ENCODE results near the gene BIRC6.

Gene BIRC6

GRCh38 chr2:32377928-32378327 is 21.1 kb downstream of the BIRC6 start:
- DNase-seq: no peak

- no peak for DNase-seq
Measured at GRCh38 chr2:32379352-32379751, 22.5 kb downstream of the BIRC6 start.

GRCh38 chr2:32383858-32384257 is 27.0 kb downstream of the BIRC6 start:
- no peak for DNase-seq

DNA sequence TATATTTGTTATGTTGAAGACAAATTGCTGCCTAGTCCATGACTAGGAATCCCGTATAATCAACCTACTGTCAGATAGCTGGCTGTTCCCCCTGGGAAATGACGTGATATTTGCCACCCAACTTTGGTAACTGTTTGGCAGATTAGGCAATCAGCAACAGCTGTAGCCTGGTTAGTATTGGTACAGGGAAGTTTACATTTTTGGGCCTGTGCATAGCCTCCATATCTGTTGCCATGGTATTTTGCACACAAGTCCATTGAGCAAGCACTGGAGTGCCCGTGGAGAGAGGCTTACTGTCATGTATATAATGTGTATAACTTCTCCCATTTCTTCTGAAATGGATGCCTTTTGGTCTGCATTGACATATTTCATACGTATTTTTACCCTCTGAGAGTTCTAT is 27.7 kb downstream of the BIRC6 start:
- no peak for DNase-seq

DNA sequence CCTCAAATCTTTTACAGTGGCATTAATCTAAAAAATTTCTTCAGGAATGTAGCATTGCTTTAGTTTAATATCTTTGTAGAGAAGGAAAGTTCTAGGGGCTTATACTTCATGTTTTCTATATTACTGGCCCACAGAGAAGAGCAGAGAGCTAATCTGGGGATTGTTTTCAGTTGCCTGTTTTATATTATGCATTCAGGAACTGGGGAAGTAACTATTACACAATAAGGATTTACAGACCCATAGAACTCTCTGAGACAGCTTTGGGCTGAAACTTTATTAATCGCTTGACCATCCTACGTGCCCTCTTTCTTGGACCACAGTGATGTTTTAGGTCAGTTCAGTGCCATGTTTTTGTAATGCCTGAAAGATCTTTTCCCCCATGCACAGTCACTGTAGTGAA is 29.9 kb downstream of the BIRC6 start:
- no peak for DNase-seq

DNA sequence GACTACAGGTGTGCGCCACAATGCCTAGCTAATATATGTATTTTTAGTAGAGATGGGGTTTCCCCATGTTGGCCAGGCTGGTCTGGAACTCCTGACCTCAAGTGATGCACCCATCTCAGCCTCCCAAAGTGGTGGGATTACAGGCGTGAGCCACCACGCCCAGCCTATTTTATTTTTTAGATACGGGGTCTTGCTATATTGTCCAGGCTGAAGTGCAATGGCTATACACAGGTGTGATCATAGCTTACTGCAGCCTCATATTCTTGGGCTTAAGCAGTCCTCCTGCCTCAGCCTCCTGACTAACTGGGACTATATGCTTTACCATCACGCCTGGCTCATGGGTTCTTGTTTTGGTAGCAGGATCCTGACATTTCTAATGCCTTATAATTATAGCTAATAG is 42.4 kb downstream of the BIRC6 start:
- DNase-seq: no peak

DNA sequence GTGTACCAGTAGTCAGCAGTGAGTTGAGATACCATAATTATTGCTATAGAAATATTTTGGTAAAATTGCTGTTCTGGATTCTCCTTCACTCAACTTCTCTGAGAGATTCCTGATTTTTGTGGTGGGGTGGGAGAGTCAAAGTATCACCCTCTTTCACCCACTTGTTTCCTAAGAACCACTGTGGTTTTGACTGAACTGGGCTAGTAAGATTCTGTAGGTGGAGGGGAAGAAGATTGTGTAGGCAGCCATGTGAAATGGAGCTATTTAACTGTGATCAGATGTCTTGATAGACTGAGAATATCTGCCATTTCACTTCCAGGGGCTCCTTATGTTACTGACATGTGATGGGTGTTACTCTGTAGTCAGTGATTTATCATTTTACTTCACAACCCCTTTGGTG is 45.3 kb downstream of the BIRC6 start:
- DNase-seq: no peak

- DNase-seq: no peak
Measured at GRCh38 chr2:32403782-32404181, 47.0 kb downstream of the BIRC6 start.

DNA sequence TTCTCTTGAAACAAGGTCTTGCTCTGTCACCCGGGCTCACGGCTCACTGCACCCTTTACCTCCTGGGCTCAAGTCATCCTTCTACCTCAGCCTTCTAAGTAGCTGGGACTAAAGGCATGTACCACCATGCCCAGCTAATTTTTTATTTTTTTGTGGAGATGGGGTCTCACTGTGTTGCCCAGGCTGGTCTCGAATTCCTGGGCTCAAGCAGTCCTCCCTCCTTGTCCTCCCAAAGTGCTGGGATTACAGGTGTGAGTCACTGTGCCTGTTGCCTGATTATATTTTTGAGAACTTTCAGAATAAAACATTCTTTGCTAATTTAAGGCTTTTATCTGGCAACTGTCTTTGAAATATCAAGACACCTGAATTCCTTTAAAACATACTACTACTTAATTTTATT is 47.9 kb downstream of the BIRC6 start:
- no peak for DNase-seq

DNA sequence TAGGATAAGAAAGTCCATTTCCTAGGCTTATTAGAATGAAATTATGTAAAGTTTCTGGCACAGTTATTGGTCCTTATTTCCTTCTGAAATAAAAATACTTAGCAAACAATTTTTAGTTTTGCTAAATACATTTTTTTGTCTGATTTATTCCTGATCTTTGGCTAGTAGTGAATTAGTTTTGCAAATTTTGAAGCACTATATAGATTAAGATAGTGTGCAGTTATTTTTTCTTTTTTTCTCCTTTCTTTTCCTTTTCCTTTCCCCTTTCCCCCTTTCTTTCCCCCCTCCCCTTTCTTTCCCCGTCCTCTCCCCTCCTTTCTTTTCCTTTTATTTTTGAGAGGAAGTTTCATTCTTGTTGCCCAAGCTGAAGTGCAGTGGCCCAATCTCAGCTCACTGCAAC is 59.7 kb downstream of the BIRC6 start:
- no peak for DNase-seq

DNA sequence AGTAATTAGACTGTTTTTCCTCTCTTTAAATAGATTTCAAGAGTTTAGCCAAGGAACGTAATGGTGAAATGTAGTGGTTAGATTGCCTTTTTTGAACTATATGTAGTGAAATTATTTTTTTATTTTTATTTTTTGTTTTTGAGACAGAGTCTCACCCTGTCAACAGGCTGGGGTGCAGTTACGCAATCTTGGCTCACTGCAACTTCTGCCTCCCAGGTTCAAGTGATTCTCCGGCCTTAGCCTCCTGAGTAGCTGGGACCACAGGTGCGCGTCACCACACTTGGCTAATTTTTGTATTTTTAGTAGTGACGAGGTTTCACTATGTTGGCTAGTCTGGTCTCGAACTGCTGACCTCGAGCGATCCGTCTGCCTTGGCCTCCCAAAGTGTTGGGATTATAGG is 60.8 kb downstream of the BIRC6 start:
- no peak for DNase-seq

DNA sequence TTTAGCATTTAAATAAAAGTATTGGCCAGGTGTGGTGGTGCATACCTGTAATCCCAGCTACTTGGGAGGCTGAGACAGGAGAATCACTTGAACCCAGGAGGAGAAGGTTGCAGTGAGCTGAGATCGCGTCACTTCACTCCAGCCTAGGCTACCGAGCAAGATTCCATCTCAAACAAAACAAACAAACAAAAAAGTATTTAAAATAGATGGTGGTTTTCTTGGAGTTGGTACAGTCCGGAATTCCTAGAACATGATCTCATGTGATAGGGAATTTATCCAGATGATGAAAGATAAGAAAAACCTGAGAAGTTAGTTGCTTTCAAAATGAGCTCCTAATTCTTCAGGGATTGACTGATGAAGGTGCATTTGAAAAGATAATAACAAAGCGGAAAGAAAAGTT is 62.0 kb downstream of the BIRC6 start:
- no peak for DNase-seq

DNA sequence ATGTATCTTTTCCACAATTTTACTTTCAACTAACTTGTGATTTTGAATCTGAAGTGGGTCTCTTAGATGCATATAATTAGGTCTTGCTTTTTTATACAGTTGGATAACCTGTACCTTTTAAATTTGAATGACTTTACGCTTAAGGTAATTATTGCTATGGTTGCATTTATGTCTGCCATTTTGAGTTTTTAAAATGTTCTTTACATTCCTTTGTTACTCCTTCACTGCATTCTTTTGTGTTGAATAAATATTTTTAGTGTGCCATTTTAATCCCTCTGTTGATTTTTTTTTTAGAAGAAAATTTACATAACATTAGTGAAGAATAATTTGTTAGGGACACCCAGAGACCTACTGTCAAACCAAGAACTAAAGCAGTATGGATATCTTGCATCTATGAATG is 65.3 kb downstream of the BIRC6 start:
- no peak for DNase-seq

DNA sequence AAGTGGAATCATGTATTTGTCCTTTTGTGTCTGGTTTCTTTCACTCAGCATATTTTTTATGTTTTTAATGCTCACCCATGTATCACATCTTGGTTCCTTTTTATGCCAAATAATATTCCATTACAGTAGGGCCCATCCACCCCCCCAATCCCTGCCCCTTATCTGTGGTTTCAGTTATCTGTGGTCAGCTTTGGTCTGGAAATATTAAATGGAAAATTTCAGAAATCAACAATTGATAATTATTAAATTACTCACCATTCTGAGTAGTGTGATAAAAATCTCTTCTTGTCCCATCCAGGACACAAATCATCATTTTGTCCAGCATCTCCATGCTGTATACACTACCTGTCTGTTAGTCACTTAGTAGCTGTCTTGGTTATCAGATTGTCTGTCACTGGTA is 66.7 kb downstream of the BIRC6 start:
- DNase-seq: no peak

- DNase-seq: no peak
Measured at GRCh38 chr2:32424739-32425138, 67.9 kb downstream of the BIRC6 start.

- no peak for DNase-seq
Measured at GRCh38 chr2:32425719-32426141, 68.9 kb downstream of the BIRC6 start.

DNA sequence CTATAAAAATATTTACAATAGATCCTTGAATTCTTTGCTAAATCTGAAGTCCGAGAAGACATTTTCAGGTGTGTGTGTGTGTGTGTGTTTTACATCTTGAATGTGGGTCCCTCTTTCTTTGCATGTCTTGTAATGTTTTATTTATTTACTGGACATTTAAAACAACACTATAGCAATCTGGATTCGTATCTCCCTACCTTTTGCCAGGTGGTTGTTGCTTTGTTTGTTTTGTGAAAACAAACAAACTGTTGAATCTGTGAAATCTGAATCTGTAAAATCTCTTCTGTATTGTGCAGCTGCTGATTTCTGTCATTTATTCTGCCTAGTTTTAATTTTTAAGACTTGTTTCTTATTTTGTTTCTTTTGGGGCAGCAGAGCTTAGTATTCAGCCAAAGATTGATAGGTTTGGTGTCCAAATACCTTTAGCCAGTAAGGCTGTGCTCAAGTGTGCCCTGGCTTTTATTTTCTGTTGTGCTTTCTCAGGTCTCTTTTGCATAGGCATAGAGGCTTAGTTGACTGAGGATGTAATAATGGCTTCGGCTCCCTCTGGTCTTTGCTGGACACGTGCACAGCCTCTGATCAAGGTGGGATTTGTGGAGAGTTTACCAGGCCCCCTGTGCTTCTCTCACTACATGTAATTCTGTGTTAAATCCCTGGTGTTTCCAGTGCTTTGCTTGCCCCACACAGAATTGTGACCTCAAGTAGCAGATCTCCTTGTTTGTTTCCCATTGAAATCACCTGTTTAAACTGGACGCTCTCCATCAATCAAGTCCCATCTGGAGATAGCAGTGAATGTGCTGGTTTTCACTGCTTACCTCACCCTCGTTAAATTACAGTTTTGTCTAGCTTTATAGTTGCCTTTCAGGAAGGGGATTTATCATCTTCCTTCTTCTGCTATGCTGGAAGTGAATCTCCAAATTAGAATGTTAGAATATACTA is 71.1 kb downstream of the BIRC6 start:
- no peak for DNase-seq

DNA sequence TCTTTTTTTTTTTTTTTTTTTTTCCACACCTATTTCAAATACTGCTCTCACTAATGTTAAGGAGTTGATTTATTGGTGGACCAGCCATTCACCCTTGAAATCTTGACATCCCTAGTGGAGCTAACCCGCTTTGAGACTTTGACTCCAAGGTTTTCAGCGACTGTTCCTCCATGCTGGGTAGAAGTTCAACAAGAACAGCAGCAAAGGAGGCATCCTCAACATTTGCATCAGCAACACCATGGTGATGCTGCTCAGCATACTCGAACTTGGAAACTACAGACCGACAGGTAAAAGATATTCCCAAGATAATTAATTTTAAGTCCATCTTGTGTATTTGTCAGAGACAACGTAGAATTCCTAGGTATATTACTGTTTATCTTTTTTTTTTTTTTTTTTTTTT is 74.0 kb downstream of the BIRC6 start:
- DNase-seq: no peak

GRCh38 chr2:32436150-32436549 is 79.3 kb downstream of the BIRC6 start:
- DNase-seq: no peak

DNA sequence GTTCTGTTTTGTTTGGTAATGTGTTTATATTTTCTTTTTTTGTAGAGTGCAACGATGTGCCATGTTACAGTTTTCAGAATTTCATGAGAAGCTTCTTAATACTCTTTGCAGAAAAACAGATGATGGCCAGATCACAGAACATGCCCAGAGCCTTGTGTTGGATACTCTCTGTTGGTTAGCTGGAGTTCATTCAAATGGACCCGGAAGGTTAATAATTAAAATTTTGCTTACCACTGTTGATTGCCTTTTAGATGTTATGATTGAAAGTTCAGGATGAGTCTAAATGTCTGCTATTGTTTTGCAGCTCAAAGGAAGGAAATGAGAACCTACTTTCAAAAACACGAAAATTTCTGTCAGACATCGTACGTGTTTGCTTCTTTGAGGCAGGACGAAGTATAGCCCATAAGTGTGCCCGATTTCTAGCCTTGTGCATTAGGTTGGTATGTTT is 85.2 kb downstream of the BIRC6 start:
- DNase-seq: no peak

- no peak for DNase-seq
Measured at GRCh38 chr2:32446369-32446768, 89.5 kb downstream of the BIRC6 start.

GRCh38 chr2:32450851-32451250 is 94.0 kb downstream of the BIRC6 start:
- no peak for DNase-seq

- no peak for DNase-seq
Measured at GRCh38 chr2:32452338-32453064, 95.7 kb downstream of the BIRC6 start.
